Measurements from ENCODE around the gene AZGP1.

DNA sequence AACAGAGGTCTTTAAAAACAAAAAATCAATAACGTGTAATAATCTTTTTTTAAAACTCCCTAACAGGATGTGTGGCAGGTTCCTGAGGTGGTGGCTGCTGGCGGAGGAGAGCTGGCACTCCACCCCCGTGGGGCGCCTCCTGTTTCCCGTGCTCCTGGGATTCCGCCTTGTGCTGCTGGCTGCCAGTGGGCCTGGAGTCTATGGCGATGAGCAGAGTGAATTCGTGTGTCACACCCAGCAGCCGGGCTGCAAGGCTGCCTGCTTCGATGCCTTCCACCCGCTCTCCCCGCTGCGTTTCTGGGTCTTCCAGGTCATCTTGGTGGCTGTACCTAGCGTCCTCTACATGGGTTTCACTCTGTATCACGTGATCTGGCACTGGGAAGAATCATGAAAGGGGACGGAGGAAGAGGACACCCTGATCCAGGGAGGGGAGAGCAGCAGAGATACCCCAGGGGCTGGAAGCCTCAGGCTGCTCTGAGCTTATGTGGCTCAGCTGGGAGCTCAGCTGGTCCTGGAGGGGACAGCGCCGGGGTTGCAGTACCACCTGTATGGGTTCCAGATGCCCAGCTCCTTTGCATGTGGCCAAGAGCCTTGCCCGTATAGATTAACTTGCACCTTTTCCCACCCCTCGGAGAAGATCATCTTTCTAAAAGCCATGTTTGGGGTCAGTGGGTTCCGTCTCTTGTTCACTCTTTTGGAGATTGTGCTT is 16.7 kb upstream of the AZGP1 start:
- TF ChIP-seq, protein P1, sequence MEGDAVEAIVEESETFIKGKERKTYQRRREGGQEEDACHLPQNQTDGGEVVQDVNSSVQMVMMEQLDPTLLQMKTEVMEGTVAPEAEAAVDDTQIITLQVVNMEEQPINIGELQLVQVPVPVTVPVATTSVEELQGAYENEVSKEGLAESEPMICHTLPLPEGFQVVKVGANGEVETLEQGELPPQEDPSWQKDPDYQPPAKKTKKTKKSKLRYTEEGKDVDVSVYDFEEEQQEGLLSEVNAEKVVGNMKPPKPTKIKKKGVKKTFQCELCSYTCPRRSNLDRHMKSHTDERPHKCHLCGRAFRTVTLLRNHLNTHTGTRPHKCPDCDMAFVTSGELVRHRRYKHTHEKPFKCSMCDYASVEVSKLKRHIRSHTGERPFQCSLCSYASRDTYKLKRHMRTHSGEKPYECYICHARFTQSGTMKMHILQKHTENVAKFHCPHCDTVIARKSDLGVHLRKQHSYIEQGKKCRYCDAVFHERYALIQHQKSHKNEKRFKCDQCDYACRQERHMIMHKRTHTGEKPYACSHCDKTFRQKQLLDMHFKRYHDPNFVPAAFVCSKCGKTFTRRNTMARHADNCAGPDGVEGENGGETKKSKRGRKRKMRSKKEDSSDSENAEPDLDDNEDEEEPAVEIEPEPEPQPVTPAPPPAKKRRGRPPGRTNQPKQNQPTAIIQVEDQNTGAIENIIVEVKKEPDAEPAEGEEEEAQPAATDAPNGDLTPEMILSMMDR (IDR thresholded peaks at IDR 0.05) = no peak
- TF ChIP-seq POLR2A (IDR thresholded peaks at IDR 0.05) = no peak
- no peak for TF ChIP-seq EP300 (IDR thresholded peaks at IDR 0.05)
